ES-I3 (cell line): Measurements from ENCODE around the gene ELSPBP1.
"Not testable (repeated sequence)": the region's sequence is repeated elsewhere in the genome, so short reads cannot be mapped to it uniquely, and the experiment has no call there.

ENCODE experiments used
- H3K36me3 ChIP-seq: 2 replicates; pipeline ENCODE4 v1.6.1; 2013; ENCODE audit warnings: mild to moderate bottlenecking, low read length, control low read depth, moderate library complexity; ENCODE audit not compliant: insufficient read depth
- H3K4me1 ChIP-seq: 2 replicates; pipeline ENCODE4 v1.6.1; 2013; ENCODE audit warnings: mild to moderate bottlenecking, control low read depth, low read length; ENCODE audit not compliant: insufficient read depth
- H3K9ac ChIP-seq: 2 replicates; pipeline ENCODE4 v1.6.1; 2013; ENCODE audit warnings: low read depth, mild to moderate bottlenecking, low read length, moderate library complexity
- H3K9me3 ChIP-seq: 2 replicates; pipeline ENCODE4 v1.6.1; 2013; ENCODE audit warnings: mild to moderate bottlenecking, low read length, moderate library complexity; ENCODE audit not compliant: control insufficient read depth, insufficient read depth

ELSPBP1 gene

GRCh38 chr19:48060381-48060780 is 65.9 kb downstream of the ELSPBP1 start:
- H3K4me1 ChIP-seq, result no peaks in the 10 kb centered on the region
- no peaks in the 10 kb centered on the region for H3K36me3 ChIP-seq
- H3K9ac ChIP-seq, result no peak overlapping the region
- no peaks in the 10 kb centered on the region for H3K9me3 ChIP-seq

- Histone ChIP-seq H3K36me3 (no peaks in the 10 kb centered on the region), H3K9me3 (no peaks in the 10 kb centered on the region), H3K9ac (no peak overlapping the region; the same call in 1 of the 2 replicates), H3K4me1 (no peaks in the 10 kb centered on the region)
Observed at GRCh38 chr19:48061401-48062344, 67.2 kb downstream of the ELSPBP1 start.

GRCh38 chr19:48064509-48064908 is 70.1 kb downstream of the ELSPBP1 start:
- Histone ChIP-seq H3K9ac (no peak overlapping the region), H3K4me1 (no peaks in the 10 kb centered on the region), H3K9me3 (no peaks in the 10 kb centered on the region), H3K36me3 (no peaks in the 10 kb centered on the region)

GRCh38 chr19:48069435-48069834 is 75.0 kb downstream of the ELSPBP1 start:
- Histone ChIP-seq H3K36me3 (no peaks in the 10 kb centered on the region), H3K4me1 (no peaks in the 10 kb centered on the region), H3K9me3 (no peaks in the 10 kb centered on the region), H3K9ac (no peak overlapping the region)

GRCh38 chr19:48070177-48070769 is 75.8 kb downstream of the ELSPBP1 start:
- H3K9me3 ChIP-seq, H3K9ac ChIP-seq, H3K4me1 ChIP-seq, H3K36me3 ChIP-seq: not testable (repeated sequence)
